Sigmoid colon (tissue), 4 donors: ENCODE results near the gene CIZ1.

Source experiments
- CTCF ChIP-seq, 4 experiments: fragments of 450-650 bp in 3 of 4; fragments of 200-600 bp in 1 of 4; IDR thresholded peaks; one replicate each; pipeline ENCODE4 v1.5.1; 2016 to 2019; ENCODE audit warnings: antibody characterized with exemption in 4 of 4, mild to moderate bottlenecking in 3 of 4, moderate library complexity in 2 of 4
- POLR2A ChIP-seq, 2 donors: fragments of 450-650 bp; IDR thresholded peaks; one replicate each; pipeline ENCODE4 v1.6.1; 2016; ENCODE audit warnings: antibody characterized with exemption in 2 of 2, mild to moderate bottlenecking in 2 of 2, moderate library complexity in 2 of 2
- POLR2AphosphoS5 ChIP-seq, 4 donors: sonication (generic); formaldehyde crosslinking; IDR thresholded peaks; one replicate each; pipeline ENCODE4 v1.6.1; 2017; ENCODE audit warnings: antibody characterized with exemption in 4 of 4

GRCh38 chr9:128231638-128232527 lies 40.5 kb upstream of the CIZ1 start:
- TF ChIP-seq CTCF (IDR thresholded peaks at IDR 0.05): no peak
- TF ChIP-seq POLR2A (IDR thresholded peaks at IDR 0.05): no peak
- no peak for TF ChIP-seq POLR2AphosphoS5 (IDR thresholded peaks at IDR 0.05)
